ENCODE results near the gene IL32.

IL32 gene

GRCh38 chr16:3088925-3089716, 23.7 kb downstream of the IL32 start:
- no peak for DNase-seq (ENCODE audit: low read depth in 4 of 4, low spot score in 1 of 4)

GRCh38 chr16:3089717-3090592, 24.5 kb downstream of the IL32 start:
- DNase-seq (ENCODE audit: low read depth in 4 of 4, low spot score in 1 of 4): no peak

GRCh38 chr16:3091551-3091950, 26.1 kb downstream of the IL32 start:
- no peak for DNase-seq (ENCODE audit: low read depth in 4 of 4, low spot score in 1 of 4)

GRCh38 chr16:3092501-3092941, 27.1 kb downstream of the IL32 start:
- DNase-seq (ENCODE audit: low read depth in 4 of 4, low spot score in 1 of 4): no peak

- no peak for DNase-seq (ENCODE audit: low read depth in 4 of 4, low spot score in 1 of 4)
These were observed 29.0 kb downstream of the IL32 start for GRCh38 chr16:3094289-3095027.

GRCh38 chr16:3095869-3096268, 30.4 kb downstream of the IL32 start:
- peak in 2 of 4 experiments; percentile 36 to 58 for DNase-seq (ENCODE audit: low read depth in 4 of 4, low spot score in 1 of 4)

GRCh38 chr16:3096362-3096761, 30.9 kb downstream of the IL32 start:
- no peak for DNase-seq (ENCODE audit: low read depth in 4 of 4, low spot score in 1 of 4)

GRCh38 chr16:3097266-3097665, 31.8 kb downstream of the IL32 start:
- DNase-seq (ENCODE audit: low read depth in 4 of 4, low spot score in 1 of 4): no peak

GRCh38 chr16:3098459-3099394, 33.3 kb downstream of the IL32 start, which contains the start of gene ZSCAN10:
TSS of gene ZSCAN10 (minus strand) at chr16:3099294. CDS start at chr16:3092937, 6,357 bp downstream.
- DNase-seq (ENCODE audit: low read depth in 4 of 4, low spot score in 1 of 4): no peak

- no peak for DNase-seq (ENCODE audit: low read depth in 4 of 4, low spot score in 1 of 4)
These were observed 33.9 kb downstream of the IL32 start for GRCh38 chr16:3099395-3099731.

GRCh38 chr16:3099732-3100499, 34.5 kb downstream of the IL32 start:
- DNase-seq (ENCODE audit: low read depth in 4 of 4, low spot score in 1 of 4): peak; percentile 80 to 96 (median 91)

GRCh38 chr16:3101018-3101840, 35.8 kb downstream of the IL32 start:
- DNase-seq (ENCODE audit: low read depth in 4 of 4, low spot score in 1 of 4): peak in 2 of 4 experiments; percentile 27 to 28

- DNase-seq (ENCODE audit: low read depth in 4 of 4, low spot score in 1 of 4): no peak
These were observed 36.5 kb downstream of the IL32 start for GRCh38 chr16:3101841-3102470.

GRCh38 chr16:3106205-3106928, 40.9 kb downstream of the IL32 start:
- peak; percentile 76 to 90 (median 80) for DNase-seq (ENCODE audit: low read depth in 4 of 4, low spot score in 1 of 4)

- no peak for DNase-seq (ENCODE audit: low read depth in 4 of 4, low spot score in 1 of 4)
These were observed 46.8 kb downstream of the IL32 start, which contains the start of gene ZNF205 for GRCh38 chr16:3112058-3112880. TSS of gene ZNF205 (plus strand) at chr16:3112586. CDS start at chr16:3113431, 845 bp downstream.

- no peak for DNase-seq (ENCODE audit: low read depth in 4 of 4, low spot score in 1 of 4)
These were observed 47.6 kb downstream of the IL32 start for GRCh38 chr16:3112881-3113574.

All from stimulated activated CD4-positive, alpha-beta T cell treated with anti-CD3 and anti-CD28 coated beads, Interleukin-1b, Interleukin-23, amount 100 ng/mL, for 24 hours (primary cell).